WTC11 (cell line): ENCODE results near the gene SLC48A1.

Experiments used
- ATF3 ChIP-seq: sonication (generic); formaldehyde crosslinking; conservative IDR thresholded peaks from 2 replicates; pipeline ENCODE4 v1.8.1; 2022; ENCODE audit warnings: mild to moderate bottlenecking, missing genetic modification reagents
- CTCF ChIP-seq: fragments of 200-600 bp; IDR thresholded peaks from 2 replicates; pipeline ENCODE4 v1.8.0; 2022; ENCODE audit warnings: antibody characterized with exemption
- E2F4 ChIP-seq: sonication (generic); formaldehyde crosslinking; IDR thresholded peaks from 2 replicates; pipeline ENCODE4 v1.8.1; 2022; ENCODE audit warnings: low read depth, mild to moderate bottlenecking, moderate library complexity, missing genetic modification reagents, borderline replicate concordance
- MAX ChIP-seq: sonication (generic); formaldehyde crosslinking; IDR thresholded peaks from 2 replicates; pipeline ENCODE4 v1.8.0; 2022; ENCODE audit warnings: mild to moderate bottlenecking, missing genetic modification reagents
- NR1H2 ChIP-seq: sonication (generic); formaldehyde crosslinking; IDR thresholded peaks from 2 replicates; pipeline ENCODE4 v1.9.0; 2021; ENCODE audit warnings: mild to moderate bottlenecking, moderate library complexity, missing genetic modification reagents

GRCh38 chr12:47772738-47773061 is 338 bp upstream of the SLC48A1 start:
- TF ChIP-seq NR1H2 (CRISPR knock-in tag), result no peak
- TF ChIP-seq CTCF, result no peak
- no peak for TF ChIP-seq MAX
- TF ChIP-seq E2F4 (CRISPR knock-in tag), result no peak
- no peak for TF ChIP-seq ATF3 (CRISPR knock-in tag)
